ENCODE results near the gene CACNG1. TPM values are rescaled to one million over a fixed set of nuclear protein-coding genes. Genes with fewer than 3 reads are reported as not detected.

The CACNG1 gene
- total and polyA plus RNA-seq, 2 of the 4 experiments (the other 2 are of a cell fraction): not detected

- no CpG with 5 or more reads among the region's 13 CpGs for WGBS, 2 experiments (ENCODE audit: extremely low coverage in 2 of 2, insufficient read length in 1 of 2)
- no peak overlapping the region for H3K9ac ChIP-seq (ENCODE audit: low read depth, low read length)
- POLR2A ChIA-PET (ENCODE audit: unreplicated experiment): no interaction called here
- H3K18ac ChIP-seq (ENCODE audit: low read depth, low read length): no peak overlapping the region
- DNase-seq (no peak), ATAC-seq (ENCODE audit: low read depth) (no peak)
- no peak overlapping the region for H2BK20ac ChIP-seq (ENCODE audit: low read depth, low read length)
- H3K79me1 ChIP-seq (ENCODE audit: low read depth in 1 of 2, low read length in 2 of 2): no peaks in the 10 kb centered on the region
- no peaks in the 10 kb centered on the region for H3K4me1 ChIP-seq (ENCODE audit: control insufficient read depth, insufficient read depth, low read length)
- no peak overlapping the region for H2BK15ac ChIP-seq (ENCODE audit: low read depth, low read length)
- no peak overlapping the region for H3K14ac ChIP-seq (replicated peaks; ENCODE audit: low read depth, low read length)
- no peak overlapping the region for H3K23ac ChIP-seq (ENCODE audit: low read depth, low read length)
- H4K5ac ChIP-seq (ENCODE audit: low read depth, low read length): no peak overlapping the region
- no peaks in the 10 kb centered on the region for H3K36me3 ChIP-seq (ENCODE audit: control insufficient read depth, insufficient read depth, low read length)
- dilution Hi-C loops (cut with HindIII; ENCODE audit: low sequenced_read_pairs, unreplicated experiment): no loop called here
- no peaks in the 10 kb centered on the region for H4K20me1 ChIP-seq (ENCODE audit: insufficient read depth, low read length)
- BruUV-seq (replicated peaks): no TSS peak
- intact Hi-C loops (cut with micrococcal nuclease): no loop called here
- CTCF ChIA-PET: no interaction called here
- no peak overlapping the region for H2BK120ac ChIP-seq (ENCODE audit: low read depth, low read length)
- no peak overlapping the region for H4K91ac ChIP-seq (ENCODE audit: insufficient read depth, low read depth, low read length)
- no peak overlapping the region for H2AK5ac ChIP-seq (ENCODE audit: low read depth, low read length)
- H2AFZ ChIP-seq (replicated peaks; ENCODE audit: low read length, poor library complexity): no peak overlapping the region
- no peak overlapping the region for H3K4me3 ChIP-seq (ENCODE audit: insufficient read depth, low read depth, low read length)
- peaks cover 23% of the 10 kb centered on the region for H3K27me3 ChIP-seq (ENCODE audit: control insufficient read depth, insufficient read depth, low read length)
- H4K8ac ChIP-seq (ENCODE audit: low read depth in 2 of 2, low read length in 2 of 2): no peak overlapping the region
- no peak overlapping the region for H3K27ac ChIP-seq (ENCODE audit: insufficient read depth, low read length)
- TF ChIP-seq RAD21 (IDR thresholded peaks at IDR 0.05; ENCODE audit: low read length) (no peak), NFE2L2 (IDR thresholded peaks at IDR 0.05; ENCODE audit: low read depth, low read length) (no peak), RFX5 (IDR thresholded peaks at IDR 0.05; ENCODE audit: low read depth, low read length) (no peak), SMC3 (IDR thresholded peaks at IDR 0.05; ENCODE audit: low read depth, low read length) (no peak), CTCF (conservative IDR thresholded peaks at IDR 0.05; ENCODE audit: low read depth, low read length) (no peak), MAZ (IDR thresholded peaks at IDR 0.05; ENCODE audit: borderline replicate concordance, low read depth, low read length) (no peak), FOS (IDR thresholded peaks at IDR 0.05; ENCODE audit: low read depth, low read length) (no peak), MAFK (IDR thresholded peaks at IDR 0.05; ENCODE audit: low read depth, low read length) (no peak), POLR2A (IDR thresholded peaks at IDR 0.05; ENCODE audit: low read depth, low read length) (no peak), BHLHE40 (IDR thresholded peaks at IDR 0.05; ENCODE audit: low read depth, low read length) (no peak), MXI1 (IDR thresholded peaks at IDR 0.05; ENCODE audit: borderline replicate concordance, low read depth, low read length) (no peak), CHD1 (IDR thresholded peaks at IDR 0.05; ENCODE audit: low read depth, low read length) (no peak)
- TF ChIP-seq, protein P1, sequence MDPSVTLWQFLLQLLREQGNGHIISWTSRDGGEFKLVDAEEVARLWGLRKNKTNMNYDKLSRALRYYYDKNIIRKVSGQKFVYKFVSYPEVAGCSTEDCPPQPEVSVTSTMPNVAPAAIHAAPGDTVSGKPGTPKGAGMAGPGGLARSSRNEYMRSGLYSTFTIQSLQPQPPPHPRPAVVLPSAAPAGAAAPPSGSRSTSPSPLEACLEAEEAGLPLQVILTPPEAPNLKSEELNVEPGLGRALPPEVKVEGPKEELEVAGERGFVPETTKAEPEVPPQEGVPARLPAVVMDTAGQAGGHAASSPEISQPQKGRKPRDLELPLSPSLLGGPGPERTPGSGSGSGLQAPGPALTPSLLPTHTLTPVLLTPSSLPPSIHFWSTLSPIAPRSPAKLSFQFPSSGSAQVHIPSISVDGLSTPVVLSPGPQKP (IDR thresholded peaks at IDR 0.05; ENCODE audit: borderline replicate concordance, low read depth, low read length): no peak
- TF ChIP-seq, protein P2, sequence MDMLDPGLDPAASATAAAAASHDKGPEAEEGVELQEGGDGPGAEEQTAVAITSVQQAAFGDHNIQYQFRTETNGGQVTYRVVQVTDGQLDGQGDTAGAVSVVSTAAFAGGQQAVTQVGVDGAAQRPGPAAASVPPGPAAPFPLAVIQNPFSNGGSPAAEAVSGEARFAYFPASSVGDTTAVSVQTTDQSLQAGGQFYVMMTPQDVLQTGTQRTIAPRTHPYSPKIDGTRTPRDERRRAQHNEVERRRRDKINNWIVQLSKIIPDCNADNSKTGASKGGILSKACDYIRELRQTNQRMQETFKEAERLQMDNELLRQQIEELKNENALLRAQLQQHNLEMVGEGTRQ (IDR thresholded peaks at IDR 0.05; ENCODE audit: low read depth, low read length): no peak
- H3K56ac ChIP-seq (ENCODE audit: extremely low read depth, insufficient read depth, low read length): no peak overlapping the region
- no peak overlapping the region for H2AK9ac ChIP-seq (replicated peaks; ENCODE audit: low read depth, low read length, poor library complexity)
- no peaks in the 10 kb centered on the region; the same call in 1 of the 2 replicates for H3K9me3 ChIP-seq (ENCODE audit: control insufficient read depth, insufficient read depth, low read length)
- no peak overlapping the region for H3K4ac ChIP-seq (ENCODE audit: low read depth, low read length)
- in situ Hi-C loops (cut with MboI; ENCODE audit: low sequenced_read_pairs): no loop called here
- H2BK5ac ChIP-seq (ENCODE audit: low read depth, low read length, poor library complexity, severe bottlenecking): no peak overlapping the region
- H3K4me2 ChIP-seq (ENCODE audit: low read depth, low read length): no peak overlapping the region
- no peaks in the 10 kb centered on the region for H3K9me1 ChIP-seq (ENCODE audit: insufficient read depth, low read length)
These were observed 11.4 kb upstream of the CACNG1 start for GRCh38 chr17:67032985-67033384.

All from IMR-90 (cell line).